ENCODE measurements around the gene APELA. TPM values are rescaled to one million over a fixed set of nuclear protein-coding genes. Genes with fewer than 3 reads are reported as not detected.
"Not testable (repeated sequence)": the region's sequence is repeated elsewhere in the genome, so short reads cannot be mapped to it uniquely, and the experiment has no call there.

Gene APELA
- total and polyA plus RNA-seq, 3 donors from 2014 or later: not detected

GRCh38 chr4:164930647-164931046 lies 53.7 kb downstream of the APELA start:
- H3K4me3 ChIP-seq: no peak overlapping the region
- 80 to 84% methylated on average over 5 of the region's 5 CpGs for WGBS, 2 donors
- intact Hi-C loops (cut with DNase I; ENCODE audit: low total_unique reads): no loop called here
- H3K27ac ChIP-seq: no peak overlapping the region
- no peak for DNase-seq
- no peaks in the 10 kb centered on the region for H3K36me3 ChIP-seq (ENCODE audit: low read depth, missing control alignments)
- no peaks in the 10 kb centered on the region for H3K27me3 ChIP-seq
- H3K4me1 ChIP-seq: no peaks in the 10 kb centered on the region
- H3K9me3 ChIP-seq: no peaks in the 10 kb centered on the region
- TF ChIP-seq CTCF (IDR thresholded peaks at IDR 0.05): no peak
- TF ChIP-seq POLR2A (IDR thresholded peaks at IDR 0.05): no peak

- no peak overlapping the region for H3K27ac ChIP-seq
- WGBS, 2 donors: 81 to 86% methylated on average over 5 of the region's 5 CpGs
- intact Hi-C loops (cut with DNase I; ENCODE audit: low total_unique reads): no loop called here
- no peaks in the 10 kb centered on the region for H3K27me3 ChIP-seq
- TF ChIP-seq POLR2A (IDR thresholded peaks at IDR 0.05) (no peak), CTCF (IDR thresholded peaks at IDR 0.05) (no peak)
- H3K4me1 ChIP-seq: no peaks in the 10 kb centered on the region
- no peaks in the 10 kb centered on the region for H3K36me3 ChIP-seq (ENCODE audit: low read depth, missing control alignments)
- H3K9me3 ChIP-seq: no peaks in the 10 kb centered on the region
- DNase-seq: no peak
- no peak overlapping the region for H3K4me3 ChIP-seq
Measured at GRCh38 chr4:164931551-164932324, 54.8 kb downstream of the APELA start.

GRCh38 chr4:164933244-164933643 lies 56.3 kb downstream of the APELA start:
- Histone ChIP-seq H3K27ac (no peak overlapping the region), H3K27me3 (no peaks in the 10 kb centered on the region), H3K4me1 (no peaks in the 10 kb centered on the region), H3K9me3 (no peaks in the 10 kb centered on the region), H3K36me3 (ENCODE audit: low read depth, missing control alignments) (no peaks in the 10 kb centered on the region), H3K4me3 (no peak overlapping the region)
- 76 to 88% methylated on average over 11 of the region's 11 CpGs for WGBS, 2 donors
- intact Hi-C loops (cut with DNase I; ENCODE audit: low total_unique reads): no loop called here
- no peak for TF ChIP-seq POLR2A (IDR thresholded peaks at IDR 0.05)
- no peak for TF ChIP-seq CTCF (IDR thresholded peaks at IDR 0.05)
- no peak for DNase-seq

- intact Hi-C loops (cut with DNase I; ENCODE audit: low total_unique reads): no loop called here
- 68 to 71% methylated on average over 1 of the region's 1 CpG for WGBS, 2 donors
Measured at GRCh38 chr4:164935363-164935762, 58.4 kb downstream of the APELA start.

GRCh38 chr4:164935865-164936606 lies 59.1 kb downstream of the APELA start:
- H3K4me1 ChIP-seq; DNase-seq; H3K36me3 ChIP-seq (ENCODE audit: low read depth, missing control alignments); intact Hi-C loops (cut with DNase I; ENCODE audit: low total_unique reads); H3K27ac ChIP-seq; H3K27me3 ChIP-seq; H3K9me3 ChIP-seq; H3K4me3 ChIP-seq: not testable (repeated sequence)
- 85 to 93% methylated on average over 9 of the region's 9 CpGs for WGBS, 2 donors

More at GRCh38 chr4:164935363-164935762, 58.4 kb downstream of the APELA start:
- Histone ChIP-seq H3K27ac (no peak overlapping the region), H3K36me3 (ENCODE audit: low read depth, missing control alignments) (no peaks in the 10 kb centered on the region), H3K4me1 (no peaks in the 10 kb centered on the region), H3K27me3 (no peaks in the 10 kb centered on the region), H3K9me3 (no peaks in the 10 kb centered on the region), H3K4me3 (no peak overlapping the region)
- no peak for DNase-seq
- no peak for TF ChIP-seq POLR2A (IDR thresholded peaks at IDR 0.05)
- no peak for TF ChIP-seq CTCF (IDR thresholded peaks at IDR 0.05)

All from testis (tissue), 3 donors.